ENCODE results near the gene TRIM27. TPM values are rescaled to one million over a fixed set of nuclear protein-coding genes. Genes with fewer than 3 reads are reported as not detected.
"Not testable (repeated sequence)": the region's sequence is repeated elsewhere in the genome, so short reads cannot be mapped to it uniquely, and the experiment has no call there.

The TRIM27 gene
- total RNA-seq, 4 donors from 2014 or later, result 37.0 to 75.2 (median 58.4) TPM

- no peak for DNase-seq (ENCODE audit: low spot score)
- no peak for ATAC-seq (ENCODE audit: low FRiP score)
- TF ChIP-seq CTCF (IDR thresholded peaks at IDR 0.05), result no peak
These were observed 32.5 kb upstream of the TRIM27 start for GRCh38 chr6:28956331-28956730.

- TF ChIP-seq CTCF (IDR thresholded peaks at IDR 0.05), result no peak
- DNase-seq (ENCODE audit: low spot score), result no peak
- no peak for ATAC-seq (ENCODE audit: low FRiP score)
These were observed 29.9 kb upstream of the TRIM27 start for GRCh38 chr6:28953585-28954258.

GRCh38 chr6:28953039-28953584 is 29.3 kb upstream of the TRIM27 start:
- ATAC-seq (ENCODE audit: low FRiP score), result no peak

GRCh38 chr6:28949656-28950195 is 25.9 kb upstream of the TRIM27 start:
- not testable (repeated sequence) for DNase-seq (ENCODE audit: low spot score); ATAC-seq (ENCODE audit: low FRiP score)

More at GRCh38 chr6:28953039-28953584, 29.3 kb upstream of the TRIM27 start:
- no peak for TF ChIP-seq CTCF (IDR thresholded peaks at IDR 0.05)
- no peak for DNase-seq (ENCODE audit: low spot score)

GRCh38 chr6:28948782-28949486 is 25.1 kb upstream of the TRIM27 start:
- no peak for TF ChIP-seq CTCF (IDR thresholded peaks at IDR 0.05)
- ATAC-seq (ENCODE audit: low FRiP score), result no peak
- DNase-seq (ENCODE audit: low spot score), result no peak

GRCh38 chr6:28947831-28948270 is 24.1 kb upstream of the TRIM27 start:
- no peak for ATAC-seq (ENCODE audit: low FRiP score)
- no peak for TF ChIP-seq CTCF (IDR thresholded peaks at IDR 0.05)
- DNase-seq (ENCODE audit: low spot score), result no peak

- ATAC-seq (ENCODE audit: low FRiP score) (no peak), DNase-seq (ENCODE audit: low spot score) (no peak)
- no peak for TF ChIP-seq CTCF (IDR thresholded peaks at IDR 0.05)
These were observed 23.4 kb upstream of the TRIM27 start for GRCh38 chr6:28947067-28947765.
